Measurements from ENCODE around the gene DOK5.

DOK5 gene

DNA sequence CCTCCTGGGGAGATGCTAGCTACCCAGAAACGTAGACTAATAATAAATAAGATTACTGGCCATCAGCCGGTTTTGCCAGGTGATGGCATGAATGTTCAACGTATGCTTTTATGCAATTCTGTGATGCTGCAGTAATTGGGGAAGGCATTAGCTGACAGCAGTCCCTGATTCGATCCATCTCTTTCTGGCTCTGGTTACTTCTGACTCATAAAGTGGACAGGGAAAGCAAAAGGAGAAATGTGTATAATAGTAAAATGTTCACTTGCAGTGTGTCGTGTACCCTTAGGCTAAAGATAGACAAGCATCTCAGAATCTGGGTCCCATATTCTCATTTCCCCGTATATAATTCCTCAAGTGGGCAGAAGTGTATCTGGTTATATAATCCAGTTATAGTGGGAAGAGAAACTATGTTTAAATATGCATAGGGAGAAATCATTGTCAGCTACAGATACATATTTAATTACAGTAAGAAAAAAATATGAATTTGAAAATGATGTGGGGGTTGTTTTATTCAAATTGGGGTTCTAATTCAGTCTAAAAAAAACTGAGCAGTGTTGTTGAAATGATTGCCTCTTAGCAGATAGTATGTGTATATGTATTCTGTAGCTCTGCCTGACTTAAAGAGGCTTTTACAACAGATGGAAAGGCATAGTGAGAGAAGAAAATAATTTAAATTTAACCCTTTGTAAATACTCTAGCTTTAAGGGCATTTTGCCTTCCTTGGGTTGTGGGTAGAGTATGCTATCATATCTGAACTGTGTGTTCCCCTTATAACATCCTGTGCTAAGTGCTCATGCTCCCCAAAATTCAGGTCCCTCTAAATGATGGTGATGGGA is 40.6 kb downstream of the DOK5 start:
- no peak for DNase-seq

DNA sequence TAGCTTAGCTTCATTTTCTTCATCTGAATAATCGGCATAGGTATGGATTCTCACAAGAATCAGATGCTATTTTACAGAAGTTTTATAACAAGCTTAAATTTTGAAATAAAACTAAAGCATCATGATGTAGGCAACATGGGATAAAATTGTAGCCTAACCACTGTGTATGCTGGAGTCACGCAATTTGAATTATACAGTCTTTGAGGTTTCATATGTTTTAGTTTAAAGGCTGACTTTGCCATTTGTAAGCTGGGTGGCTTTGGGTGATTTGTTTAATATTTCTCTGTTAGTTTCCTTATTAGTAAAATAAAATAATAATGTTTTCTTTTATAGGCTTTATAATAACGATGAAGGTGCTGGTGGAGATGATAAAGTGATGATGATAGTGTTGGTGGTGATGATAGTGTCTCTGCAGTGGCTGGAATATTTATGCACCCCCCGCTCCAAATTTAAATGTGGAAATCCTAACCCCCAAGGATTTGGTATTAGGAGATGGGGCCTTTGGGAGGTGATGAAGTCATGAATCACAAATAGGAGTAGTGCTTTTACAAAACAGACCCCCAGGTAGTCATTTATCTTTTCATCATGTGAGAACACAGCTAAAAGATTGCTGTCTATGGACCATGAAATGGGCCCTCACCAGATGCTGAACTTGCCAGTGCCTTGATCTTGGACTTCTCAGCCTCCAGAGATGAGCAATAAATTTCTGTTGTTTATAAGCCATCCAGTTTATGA is 42.0 kb downstream of the DOK5 start:
- no peak for DNase-seq

DNA sequence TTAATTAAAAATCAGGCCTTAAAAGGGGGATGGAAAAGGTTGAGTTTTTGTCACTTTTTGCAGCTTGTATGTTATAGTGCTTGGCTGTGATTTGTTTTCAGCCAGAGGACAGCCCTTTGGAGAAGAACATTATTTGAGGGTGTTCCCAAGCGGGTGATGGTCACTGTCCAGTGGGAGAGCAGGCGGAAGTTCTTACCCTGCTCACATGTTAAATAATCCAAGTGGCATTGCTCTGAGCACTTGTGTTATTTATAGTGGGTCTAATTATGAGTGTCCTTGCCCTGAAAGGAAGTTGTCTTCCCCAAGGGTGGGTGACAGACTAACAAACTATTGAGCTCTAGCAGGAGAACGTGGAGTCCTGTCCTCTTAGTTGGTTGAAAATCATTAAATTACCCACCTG is 49.5 kb downstream of the DOK5 start:
- no peak for DNase-seq

DNA sequence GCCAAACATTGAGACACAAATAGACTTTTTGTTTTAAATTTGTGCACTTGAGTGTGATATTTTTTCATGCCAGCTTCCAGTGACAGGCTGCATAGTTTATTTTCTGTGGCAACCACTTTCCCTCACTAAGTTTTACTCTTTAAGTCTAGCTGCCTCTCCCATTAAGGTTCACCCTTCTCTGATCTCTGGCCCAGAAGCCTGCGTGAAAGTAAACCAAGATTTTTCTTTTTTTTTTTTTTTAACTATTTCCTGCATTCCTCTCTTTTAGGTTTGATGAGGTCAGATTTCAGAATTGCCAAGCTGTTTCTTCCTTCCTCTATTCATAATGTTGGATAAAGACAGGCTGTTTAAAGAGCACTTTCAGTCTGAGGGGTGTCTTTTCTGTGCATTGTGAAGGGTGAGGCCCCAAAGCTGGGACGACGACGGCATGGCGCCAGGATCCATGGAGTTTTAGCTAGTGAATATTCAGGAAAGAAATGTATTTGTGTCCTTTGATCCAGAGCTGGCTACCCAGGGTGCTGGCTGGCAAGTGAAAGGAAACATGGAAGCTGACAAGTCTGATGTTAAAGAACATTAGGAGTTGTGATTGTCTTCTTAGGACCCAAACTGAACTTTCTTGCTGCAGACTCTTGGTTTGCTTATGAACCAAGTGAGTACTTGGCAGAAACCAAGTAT is 50.7 kb downstream of the DOK5 start:
- no peak for DNase-seq

DNA sequence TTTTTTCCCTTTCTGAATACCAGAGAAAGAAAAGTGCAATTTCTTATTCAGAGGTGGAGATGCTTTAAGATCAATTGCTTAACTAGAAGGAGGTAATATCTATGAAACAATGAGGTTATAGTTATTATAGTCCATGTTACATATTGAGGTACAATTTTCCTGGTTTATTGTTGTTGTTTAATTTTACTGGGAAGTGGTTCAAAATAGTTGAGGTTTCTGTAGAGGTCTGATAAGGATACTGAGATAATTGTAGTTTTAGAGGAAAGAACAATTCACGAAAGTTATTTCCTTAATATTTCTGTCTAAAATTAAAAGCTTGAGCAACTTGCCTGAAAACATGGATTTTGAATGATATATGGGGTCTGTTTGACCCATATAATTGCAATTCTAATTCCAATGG is 51.4 kb downstream of the DOK5 start:
- DNase-seq: no peak

DNA sequence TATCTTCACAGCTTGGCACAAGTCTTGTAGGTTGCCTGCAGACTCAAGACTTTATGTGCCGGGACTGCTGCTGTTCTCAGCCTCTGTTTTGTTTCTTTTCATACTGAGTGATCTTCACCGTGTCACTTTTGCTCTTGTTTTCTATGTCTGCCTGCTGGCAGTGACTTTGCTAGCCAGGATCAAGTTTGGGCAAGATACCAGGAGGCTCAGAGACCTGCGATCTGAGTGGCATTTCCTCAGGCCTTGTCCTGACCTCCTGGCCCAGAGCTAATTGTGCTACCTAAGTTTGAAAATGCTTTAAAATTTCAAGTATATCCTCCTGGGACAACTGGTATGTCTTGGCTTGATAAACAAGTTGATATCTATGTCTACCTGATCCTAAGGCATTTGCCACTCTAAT is 57.2 kb downstream of the DOK5 start:
- no peak for DNase-seq

DNA sequence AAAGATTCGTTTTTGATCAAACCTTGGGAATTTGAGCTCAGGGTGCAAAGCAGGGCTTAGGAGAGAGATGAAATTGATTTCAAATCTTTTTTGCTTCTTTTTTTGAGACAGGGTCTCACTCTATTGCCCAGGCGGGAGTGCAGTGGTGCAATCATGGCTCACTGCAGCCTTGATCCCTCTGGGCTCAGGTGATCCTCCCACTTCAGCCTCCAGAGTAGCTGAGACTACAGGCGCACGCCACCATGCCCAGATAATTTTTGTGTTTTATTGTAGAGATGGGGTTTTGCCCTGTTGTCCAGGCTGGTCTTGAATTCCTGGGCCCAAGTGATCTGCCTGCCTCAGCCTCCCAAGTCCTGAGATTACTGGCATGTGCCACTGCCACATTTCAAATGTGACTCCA is 58.7 kb downstream of the DOK5 start:
- no peak for DNase-seq

DNA sequence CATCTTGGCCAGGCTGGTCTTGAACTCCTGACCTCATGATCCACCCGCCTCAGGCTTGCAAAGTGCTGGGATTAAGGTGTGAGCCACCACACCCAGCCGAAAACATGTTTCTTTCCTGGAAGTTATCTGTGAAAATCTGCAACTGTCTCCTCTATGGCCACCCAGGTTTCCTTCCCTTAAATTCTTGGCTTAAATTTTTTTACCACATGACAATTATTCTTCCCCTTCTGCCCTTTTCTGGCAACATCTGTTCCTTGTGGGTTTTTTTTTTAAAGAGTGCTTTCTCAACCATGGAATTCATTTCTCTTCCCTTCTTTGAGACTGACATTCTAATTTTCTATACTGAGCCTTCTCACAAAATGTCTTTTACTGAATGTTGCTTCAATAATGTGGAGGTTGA is 59.6 kb downstream of the DOK5 start:
- no peak for DNase-seq

DNA sequence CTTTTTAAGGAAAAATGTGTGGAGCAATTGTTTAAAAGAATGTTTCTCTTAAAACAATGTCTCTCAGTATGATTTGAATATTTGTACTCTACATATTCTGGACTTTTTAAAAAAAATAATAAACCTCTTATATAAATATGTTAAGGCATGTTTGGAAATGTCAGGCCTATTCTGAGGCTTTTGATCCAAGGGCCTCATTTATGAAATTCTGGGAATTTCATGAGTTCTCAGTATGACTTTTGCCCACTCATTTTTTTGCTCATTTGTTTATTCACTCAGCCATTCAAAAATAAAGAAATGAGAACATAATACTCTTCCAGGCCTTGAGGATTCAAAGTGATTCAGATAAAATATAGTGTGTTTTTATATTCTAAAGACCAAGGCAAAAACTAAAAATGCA is 60.4 kb downstream of the DOK5 start:
- DNase-seq: no peak

DNA sequence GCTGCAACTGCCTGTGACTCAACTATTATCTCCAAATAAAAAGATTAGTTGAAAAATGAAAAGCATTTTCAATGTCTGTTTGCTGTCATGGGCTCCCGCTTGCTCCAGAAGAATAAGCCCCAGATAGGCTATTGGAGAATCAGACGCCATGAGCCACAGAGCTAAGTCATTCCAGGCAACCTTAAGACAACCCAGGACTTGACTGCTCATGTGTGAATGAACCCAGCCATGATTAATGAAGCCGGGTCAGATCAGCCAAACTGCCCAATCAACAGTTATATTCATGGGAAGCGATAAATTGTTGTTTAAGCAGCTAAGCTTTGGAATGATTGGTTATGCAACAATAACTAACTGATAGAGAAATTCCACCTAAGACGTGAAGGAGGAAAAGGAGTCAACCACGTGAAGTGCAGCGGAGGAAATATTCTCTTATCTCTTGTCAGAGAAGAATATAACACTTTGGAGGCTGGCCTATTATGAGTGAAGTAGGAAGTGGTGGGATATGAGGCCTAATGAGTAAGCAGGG is 64.2 kb downstream of the DOK5 start:
- no peak for DNase-seq

DNA sequence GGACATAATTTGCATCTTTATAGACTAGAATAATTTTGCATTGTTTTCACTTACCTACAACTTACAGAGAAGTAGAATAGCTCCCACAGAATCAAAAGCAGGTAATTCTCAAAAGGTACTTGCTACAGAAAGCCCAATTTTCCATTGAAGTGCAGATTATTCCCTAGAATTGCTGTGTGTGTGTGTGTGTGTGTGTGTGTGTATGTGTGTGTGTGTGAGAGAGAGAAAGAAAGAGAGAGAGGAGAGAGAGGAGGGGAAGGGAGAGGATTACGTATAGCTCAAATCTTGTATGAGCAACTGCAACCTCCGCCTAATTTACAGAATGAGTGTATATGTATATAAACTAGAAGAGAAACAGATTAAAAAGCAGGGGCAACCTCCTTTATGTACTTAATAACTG is 68.0 kb downstream of the DOK5 start:
- DNase-seq: no peak

DNA sequence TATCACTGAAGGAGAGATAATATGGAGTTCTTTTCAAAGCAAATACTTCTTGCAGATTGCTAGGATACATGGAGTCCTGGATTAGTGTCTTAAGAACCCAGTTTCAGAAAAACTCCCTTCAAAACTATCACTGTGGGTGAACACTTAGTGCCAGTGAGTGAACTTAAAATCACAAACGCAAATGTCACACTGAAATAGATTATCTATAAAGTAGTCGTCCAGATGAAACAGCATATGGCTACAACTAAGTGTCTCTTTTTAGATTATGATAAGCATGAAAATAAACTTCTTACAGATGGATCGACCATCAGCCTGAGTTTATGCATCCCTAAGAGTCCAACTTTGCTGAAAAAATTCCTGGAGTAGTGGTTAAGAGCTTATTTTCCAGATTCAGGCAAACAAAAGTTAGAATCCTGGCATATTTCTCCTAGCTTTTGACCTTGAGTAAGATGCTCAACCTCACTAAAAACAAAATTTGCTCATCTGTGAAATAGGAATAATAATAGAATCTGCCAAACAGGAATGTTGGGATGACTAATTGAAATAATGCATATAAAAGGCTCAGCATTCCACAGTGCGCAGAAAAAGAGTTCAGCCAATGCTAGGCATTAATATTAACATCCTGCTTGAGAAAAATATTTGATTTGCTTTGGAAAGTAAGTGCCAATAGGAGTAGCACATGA is 70.4 kb downstream of the DOK5 start:
- DNase-seq: no peak

DNA sequence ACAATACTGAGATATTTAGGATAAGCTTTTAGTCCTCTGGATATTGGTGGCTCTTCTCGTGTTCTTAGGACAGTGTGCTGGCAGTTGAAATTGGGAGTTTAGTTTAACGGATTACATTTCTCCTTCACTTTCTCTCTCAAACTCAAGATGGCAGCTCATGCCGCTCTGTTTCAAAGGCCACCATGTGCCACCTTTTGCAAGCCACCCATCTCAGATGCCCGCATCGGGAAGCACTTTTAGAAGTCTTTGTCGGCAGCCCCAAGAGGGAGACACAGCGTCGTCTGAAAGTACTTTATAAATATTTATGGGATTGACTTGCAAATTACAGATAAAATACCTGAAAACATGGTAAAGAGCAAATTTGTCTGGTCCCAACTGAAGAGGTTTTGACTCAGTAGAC is 73.5 kb downstream of the DOK5 start:
- no peak for DNase-seq

DNA sequence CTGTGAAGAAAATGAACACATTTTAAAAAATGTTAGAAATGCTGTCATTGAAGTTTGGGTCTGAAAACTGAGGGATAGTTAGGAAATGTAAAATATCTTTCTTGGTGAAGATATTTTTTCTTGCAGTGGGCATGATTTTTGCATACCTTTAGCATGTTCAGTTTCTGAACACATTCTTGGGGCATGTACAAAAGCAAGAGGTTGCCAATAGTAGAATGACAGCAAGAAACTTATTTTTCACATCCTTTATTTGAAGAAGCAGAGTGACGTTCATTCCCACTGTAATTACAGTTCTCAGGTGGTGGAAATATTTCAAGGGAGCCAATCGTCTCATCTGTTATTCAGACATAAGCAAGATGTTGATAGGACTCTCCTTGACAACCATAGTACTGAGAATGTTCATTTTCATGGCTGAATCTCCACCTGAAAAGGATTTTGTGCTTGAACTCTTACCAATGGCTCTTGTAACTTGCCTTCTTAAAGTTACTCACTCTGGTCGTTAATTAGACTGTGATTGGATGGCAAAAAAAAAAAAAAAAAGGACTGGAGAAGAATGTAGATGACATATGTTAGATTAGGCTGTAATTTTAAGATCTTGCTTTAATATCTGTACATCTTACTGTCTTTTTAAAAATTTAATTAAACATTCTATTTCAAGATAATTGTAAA is 74.4 kb downstream of the DOK5 start:
- no peak for DNase-seq

DNA sequence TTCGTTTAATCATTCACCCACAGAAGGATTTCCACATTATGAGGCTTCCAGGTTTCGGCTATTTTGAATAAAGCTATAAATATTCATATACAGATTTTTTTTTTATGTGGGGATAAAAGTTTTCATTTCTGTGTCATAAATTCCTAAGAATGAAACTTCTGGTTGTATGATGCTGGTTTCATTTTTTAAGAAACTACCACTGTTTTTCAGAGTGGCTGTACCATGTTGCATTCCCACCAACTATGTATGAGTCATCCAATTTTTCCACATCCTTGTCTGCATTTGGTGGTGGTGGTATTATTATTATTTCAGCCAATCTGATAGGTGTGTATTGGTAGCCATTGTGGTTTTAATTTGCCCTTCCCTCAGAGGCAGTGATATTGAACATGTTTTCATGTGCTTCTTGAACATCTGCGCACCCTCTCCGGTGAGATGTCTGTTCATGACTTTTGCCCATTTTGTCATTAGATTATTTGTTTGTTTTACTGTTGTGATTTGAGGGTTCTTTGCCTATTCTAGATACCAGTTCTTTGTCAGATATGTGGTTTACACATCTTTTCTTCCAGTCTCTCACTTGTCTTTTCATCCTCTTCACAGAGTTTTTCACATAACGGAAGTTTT is 75.5 kb downstream of the DOK5 start:
- no peak for DNase-seq

DNA sequence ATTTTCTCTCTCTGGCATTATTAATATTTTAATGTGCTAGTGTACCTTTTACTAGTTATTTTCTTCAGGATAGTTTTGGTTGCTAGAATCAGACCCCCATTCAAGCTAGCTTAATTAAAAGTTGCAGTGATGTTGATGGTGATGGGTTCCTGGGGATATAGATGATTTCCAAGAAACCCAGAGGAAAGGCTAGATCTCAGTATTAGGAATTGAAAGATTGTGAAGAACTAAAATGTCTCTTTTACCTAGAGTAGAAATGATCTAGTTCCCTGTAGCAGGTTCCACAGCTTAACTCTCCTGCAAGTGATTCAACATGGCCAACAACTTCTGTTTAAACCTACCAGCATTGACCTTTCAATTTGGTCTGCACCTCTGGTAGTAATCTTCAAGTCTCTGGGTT is 78.6 kb downstream of the DOK5 start:
- no peak for DNase-seq

DNA sequence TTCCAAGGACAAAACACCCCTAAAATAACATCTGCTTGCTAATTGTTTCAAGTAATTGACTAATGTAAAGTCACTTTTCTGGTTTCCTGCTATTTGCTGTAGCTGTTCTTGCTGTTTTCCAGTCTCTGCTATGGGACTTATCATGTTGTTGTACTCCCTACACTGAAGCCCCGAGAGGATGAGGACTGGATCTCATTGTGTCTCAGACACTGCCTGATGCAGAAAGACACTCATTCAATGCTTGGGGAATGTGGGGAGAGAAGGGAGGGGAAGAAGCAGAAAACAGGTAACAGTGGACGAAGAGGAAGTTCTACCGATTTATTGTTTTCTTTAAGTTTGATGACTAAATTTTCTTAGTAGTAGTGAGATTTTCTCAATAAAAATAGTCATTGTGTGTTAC is 79.8 kb downstream of the DOK5 start:
- no peak for DNase-seq

DNA sequence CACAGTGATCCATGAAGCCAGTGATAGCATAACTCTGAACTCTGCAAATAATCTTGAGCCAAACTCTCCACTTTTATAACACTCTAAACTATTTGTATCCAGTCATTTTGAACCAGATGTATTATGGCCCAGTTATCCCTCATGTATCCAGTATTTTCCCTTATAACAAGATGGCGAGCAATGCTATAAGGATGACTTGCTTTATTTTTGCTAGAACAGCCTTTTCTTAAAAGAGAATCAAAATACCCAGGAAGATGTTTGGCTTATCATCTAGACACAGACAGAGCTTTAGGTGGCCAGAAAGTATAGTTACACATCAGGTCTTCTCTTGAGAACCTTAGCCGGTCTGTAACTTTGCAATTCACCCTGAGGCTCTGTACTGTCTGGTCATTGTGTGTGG is 81.0 kb downstream of the DOK5 start:
- DNase-seq: no peak

DNA sequence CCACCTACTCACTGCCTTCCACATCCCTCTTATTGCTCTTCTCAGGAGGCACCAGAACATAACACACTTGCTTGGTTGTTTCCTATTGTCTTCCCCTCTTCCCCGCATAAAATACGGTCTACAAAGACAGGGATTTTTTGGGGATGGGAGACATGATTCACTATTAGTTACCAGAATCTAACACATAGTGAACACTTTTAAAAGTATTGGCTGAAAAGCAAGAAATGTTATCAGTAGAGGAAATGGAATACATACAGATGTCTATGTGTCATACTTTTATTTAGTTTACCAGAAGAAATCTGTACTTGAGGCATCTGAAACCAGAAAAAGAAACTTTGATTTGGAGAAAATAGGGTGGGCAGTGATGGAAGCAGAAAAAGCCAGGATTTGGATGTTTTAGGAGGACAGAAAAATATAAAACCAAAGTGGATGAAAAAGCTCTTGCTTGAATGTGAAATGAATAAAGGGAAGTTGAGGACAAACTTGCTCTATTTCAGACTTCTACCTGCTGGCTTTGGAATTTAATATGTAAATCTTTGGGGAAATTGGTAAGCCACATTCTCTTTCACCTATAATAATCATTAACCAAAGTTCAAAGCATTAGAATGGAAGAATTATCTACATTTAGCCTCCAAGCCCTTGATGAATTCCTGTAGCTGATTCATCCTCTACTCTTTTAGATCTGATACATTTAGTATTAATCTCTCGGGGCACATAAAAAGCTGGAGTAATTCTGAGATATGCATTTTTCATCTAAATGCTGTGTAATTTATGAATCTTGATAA is 82.6 kb downstream of the DOK5 start:
- no peak for DNase-seq

DNA sequence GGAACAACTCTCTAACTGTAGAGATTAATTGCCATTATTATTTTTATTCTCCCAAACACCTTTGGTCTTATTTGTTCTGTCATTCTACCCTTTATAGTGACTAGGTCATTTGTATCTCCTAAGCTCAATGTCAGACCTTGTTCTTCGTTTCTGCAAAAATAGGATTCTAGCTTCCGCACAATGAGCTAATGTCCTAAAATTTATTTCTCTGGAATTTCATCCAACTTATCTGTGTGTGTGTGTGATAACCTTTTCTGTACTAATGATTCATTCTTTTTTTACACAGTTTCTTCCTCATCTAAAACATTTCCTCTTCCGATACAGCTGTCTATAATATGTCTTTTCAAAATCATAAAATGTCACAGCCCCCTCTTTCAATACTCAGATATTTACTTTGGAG is 84.5 kb downstream of the DOK5 start:
- DNase-seq: no peak

DNA sequence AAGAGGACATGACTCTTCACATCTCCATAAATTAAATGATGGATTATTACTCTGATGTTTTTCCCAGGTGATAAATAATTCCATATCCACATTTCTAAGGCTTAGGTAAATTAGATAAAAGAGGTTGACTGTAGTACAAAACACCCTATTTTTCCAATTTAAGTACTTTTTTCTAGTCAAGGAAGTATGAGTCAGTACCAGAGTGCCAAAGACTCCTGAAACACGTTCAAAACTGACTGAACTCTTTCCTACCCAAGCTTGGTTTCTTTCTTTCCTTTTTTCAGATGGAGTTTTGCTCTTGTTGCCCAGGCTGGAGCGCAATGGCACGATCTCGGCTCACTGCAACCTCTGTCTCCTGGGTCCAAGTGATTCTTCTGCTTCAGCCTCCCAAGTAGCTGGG is 85.0 kb downstream of the DOK5 start:
- DNase-seq: no peak

Measured in NCI-H1105 (cell line).